HepG2 (cell line): ENCODE data around the gene C1QTNF1.

Source experiments
- FOXK1 ChIP-seq: sonication (generic); formaldehyde crosslinking; IDR thresholded peaks from 2 replicates; pipeline ENCODE4 v1.4.0; 2020; ENCODE audit warnings: low read depth, missing genetic modification reagents, borderline replicate concordance
- KLF13 ChIP-seq: sonication (generic); formaldehyde crosslinking; IDR thresholded peaks from 2 replicates; pipeline ENCODE4 v1.4.0; 2020; ENCODE audit warnings: mild to moderate bottlenecking, missing genetic modification reagents
- POLR2AphosphoS2 ChIP-seq: IDR thresholded peaks from 2 replicates; pipeline ENCODE4 v1.6.1; 2011; ENCODE audit warnings: low read depth, low read length, improper control_type of control experiment
- RAD21 ChIP-seq: fragments of 450-650 bp; formaldehyde crosslinking; IDR thresholded peaks from 2 replicates; pipeline ENCODE4 v1.5.0; 2020; ENCODE audit warnings: mild to moderate bottlenecking
- RFX1 ChIP-seq: fragments of 450-650 bp; IDR thresholded peaks from 2 replicates; pipeline ENCODE4 v1.6.1; 2017
- SAFB2 ChIP-seq: sonication (generic); formaldehyde crosslinking; IDR thresholded peaks from 2 replicates; pipeline ENCODE4 v1.5.1; 2020; ENCODE audit warnings: missing genetic modification reagents, low read depth, mild to moderate bottlenecking, borderline replicate concordance
- TAF1 ChIP-seq: sonication (generic); formaldehyde crosslinking; IDR thresholded peaks from 2 replicates; pipeline ENCODE4 v1.4.0; 2020; ENCODE audit warnings: missing genetic modification reagents
- ZFP37 ChIP-seq: sonication (generic); formaldehyde crosslinking; IDR thresholded peaks from 2 replicates; pipeline ENCODE4 v1.4.0; 2020; ENCODE audit warnings: missing genetic modification reagents, borderline replicate concordance
- ZNF496 ChIP-seq: sonication (generic); formaldehyde crosslinking; IDR thresholded peaks from 2 replicates; pipeline ENCODE4 v1.8.1; 2023; ENCODE audit warnings: mild to moderate bottlenecking, moderate library complexity, missing genetic modification reagents; ENCODE audit not compliant: insufficient replicate concordance
- ZNF746 ChIP-seq: sonication (generic); formaldehyde crosslinking; IDR thresholded peaks from 2 replicates; pipeline ENCODE4 v1.8.0; 2022; ENCODE audit warnings: mild to moderate bottlenecking, missing genetic modification reagents
- TF ChIP-seq, protein P1 (sequence below): sonication (generic); formaldehyde crosslinking; IDR thresholded peaks from 2 replicates; pipeline ENCODE4 v1.5.0; 2020; ENCODE audit warnings: mild to moderate bottlenecking, missing genetic modification reagents, moderate library complexity
- TF ChIP-seq, protein P2 (sequence below): sonication (generic); formaldehyde crosslinking; IDR thresholded peaks from 2 replicates; pipeline ENCODE4 v1.4.0; 2020; ENCODE audit warnings: missing genetic modification reagents

DNA sequence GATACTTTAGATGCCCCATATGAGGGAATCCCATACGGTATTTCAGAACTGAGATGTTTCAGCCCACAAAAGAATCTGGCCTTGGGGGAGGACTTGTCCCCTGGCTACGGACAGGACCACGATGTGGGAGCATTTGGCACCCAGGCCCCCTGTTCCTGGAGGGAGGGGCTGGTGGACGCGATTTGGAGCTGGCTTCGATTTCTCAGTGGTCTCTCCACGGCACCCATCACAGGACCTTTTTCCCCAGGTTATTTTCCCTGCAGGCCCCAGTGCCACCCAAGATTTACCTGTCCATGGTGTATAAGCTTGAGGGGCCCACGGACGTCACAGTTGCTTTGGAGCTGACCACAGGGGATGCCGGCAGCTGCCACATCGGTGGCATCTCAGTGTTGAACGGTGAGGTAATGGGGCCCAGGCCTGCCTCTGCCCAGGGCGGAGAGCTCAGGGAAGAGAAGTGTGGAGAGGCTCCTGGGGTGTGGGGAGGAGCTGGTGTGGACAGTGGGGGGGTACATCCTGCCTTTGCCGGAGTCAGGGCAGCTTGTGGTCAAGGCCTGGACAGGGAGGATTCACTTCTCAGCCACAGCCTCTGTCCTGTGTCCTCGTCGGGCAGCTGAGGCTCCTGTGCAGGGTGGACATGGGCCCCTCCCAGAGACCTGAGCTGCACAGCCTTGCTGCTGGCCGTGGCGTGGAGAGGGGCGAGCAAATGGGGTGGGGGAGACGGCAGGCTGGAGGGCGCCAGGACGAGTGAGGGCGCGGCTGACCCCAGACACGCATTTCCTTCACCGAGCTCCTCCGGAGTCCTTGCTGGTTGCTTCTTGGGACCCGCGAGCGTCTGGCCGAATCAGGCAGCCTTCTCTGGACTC is 60.6 kb downstream of the C1QTNF1 start:
- TF ChIP-seq POLR2AphosphoS2 (no peak), RFX1 (no peak), FOXK1 (CRISPR knock-in tag) (no peak), ZNF496 (no peak), ZFP37 (no peak), RAD21 (CRISPR knock-in tag) (no peak), KLF13 (CRISPR knock-in tag) (no peak), SAFB2 (no peak), ZNF746 (no peak), TAF1 (CRISPR knock-in tag) (no peak)
- TF ChIP-seq, protein P1, sequence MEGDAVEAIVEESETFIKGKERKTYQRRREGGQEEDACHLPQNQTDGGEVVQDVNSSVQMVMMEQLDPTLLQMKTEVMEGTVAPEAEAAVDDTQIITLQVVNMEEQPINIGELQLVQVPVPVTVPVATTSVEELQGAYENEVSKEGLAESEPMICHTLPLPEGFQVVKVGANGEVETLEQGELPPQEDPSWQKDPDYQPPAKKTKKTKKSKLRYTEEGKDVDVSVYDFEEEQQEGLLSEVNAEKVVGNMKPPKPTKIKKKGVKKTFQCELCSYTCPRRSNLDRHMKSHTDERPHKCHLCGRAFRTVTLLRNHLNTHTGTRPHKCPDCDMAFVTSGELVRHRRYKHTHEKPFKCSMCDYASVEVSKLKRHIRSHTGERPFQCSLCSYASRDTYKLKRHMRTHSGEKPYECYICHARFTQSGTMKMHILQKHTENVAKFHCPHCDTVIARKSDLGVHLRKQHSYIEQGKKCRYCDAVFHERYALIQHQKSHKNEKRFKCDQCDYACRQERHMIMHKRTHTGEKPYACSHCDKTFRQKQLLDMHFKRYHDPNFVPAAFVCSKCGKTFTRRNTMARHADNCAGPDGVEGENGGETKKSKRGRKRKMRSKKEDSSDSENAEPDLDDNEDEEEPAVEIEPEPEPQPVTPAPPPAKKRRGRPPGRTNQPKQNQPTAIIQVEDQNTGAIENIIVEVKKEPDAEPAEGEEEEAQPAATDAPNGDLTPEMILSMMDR, result no peak
- TF ChIP-seq, protein P2, sequence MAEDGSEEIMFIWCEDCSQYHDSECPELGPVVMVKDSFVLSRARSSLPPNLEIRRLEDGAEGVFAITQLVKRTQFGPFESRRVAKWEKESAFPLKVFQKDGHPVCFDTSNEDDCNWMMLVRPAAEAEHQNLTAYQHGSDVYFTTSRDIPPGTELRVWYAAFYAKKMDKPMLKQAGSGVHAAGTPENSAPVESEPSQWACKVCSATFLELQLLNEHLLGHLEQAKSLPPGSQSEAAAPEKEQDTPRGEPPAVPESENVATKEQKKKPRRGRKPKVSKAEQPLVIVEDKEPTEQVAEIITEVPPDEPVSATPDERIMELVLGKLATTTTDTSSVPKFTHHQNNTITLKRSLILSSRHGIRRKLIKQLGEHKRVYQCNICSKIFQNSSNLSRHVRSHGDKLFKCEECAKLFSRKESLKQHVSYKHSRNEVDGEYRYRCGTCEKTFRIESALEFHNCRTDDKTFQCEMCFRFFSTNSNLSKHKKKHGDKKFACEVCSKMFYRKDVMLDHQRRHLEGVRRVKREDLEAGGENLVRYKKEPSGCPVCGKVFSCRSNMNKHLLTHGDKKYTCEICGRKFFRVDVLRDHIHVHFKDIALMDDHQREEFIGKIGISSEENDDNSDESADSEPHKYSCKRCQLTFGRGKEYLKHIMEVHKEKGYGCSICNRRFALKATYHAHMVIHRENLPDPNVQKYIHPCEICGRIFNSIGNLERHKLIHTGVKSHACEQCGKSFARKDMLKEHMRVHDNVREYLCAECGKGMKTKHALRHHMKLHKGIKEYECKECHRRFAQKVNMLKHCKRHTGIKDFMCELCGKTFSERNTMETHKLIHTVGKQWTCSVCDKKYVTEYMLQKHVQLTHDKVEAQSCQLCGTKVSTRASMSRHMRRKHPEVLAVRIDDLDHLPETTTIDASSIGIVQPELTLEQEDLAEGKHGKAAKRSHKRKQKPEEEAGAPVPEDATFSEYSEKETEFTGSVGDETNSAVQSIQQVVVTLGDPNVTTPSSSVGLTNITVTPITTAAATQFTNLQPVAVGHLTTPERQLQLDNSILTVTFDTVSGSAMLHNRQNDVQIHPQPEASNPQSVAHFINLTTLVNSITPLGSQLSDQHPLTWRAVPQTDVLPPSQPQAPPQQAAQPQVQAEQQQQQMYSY, result no peak
